Neural cell (in vitro differentiated cells): ENCODE data around the gene APOL4. TPM values are rescaled to one million over a fixed set of nuclear protein-coding genes. Genes with fewer than 3 reads are reported as not detected.

Experiments
- H2AFZ ChIP-seq: fragments of 200-600, 300-800 bp; sonication (generic), shearing (Covaris generic); 2 replicates; pipeline ENCODE4 v1.6.0; 2014; ENCODE audit warnings: low read depth, mild to moderate bottlenecking, antibody characterized with exemption, low read length, moderate library complexity
- H3F3A ChIP-seq: fragments of 200-600 bp; shearing (Covaris generic); 2 replicates; pipeline ENCODE4 v1.6.1; 2016; ENCODE audit warnings: mild to moderate bottlenecking, moderate library complexity, mixed read lengths, antibody characterized with exemption, low read length; ENCODE audit not compliant: insufficient read depth, poor library complexity, severe bottlenecking
- H3K27ac ChIP-seq: fragments of 200-600, 300-800 bp; sonication (generic), shearing (Covaris generic); 2 replicates; pipeline ENCODE4 v1.5.1; 2014; ENCODE audit warnings: mild to moderate bottlenecking, low read length, moderate library complexity
- H3K27me3 ChIP-seq: fragments of 300-800, 200-600 bp; sonication (generic), shearing (Covaris generic); 2 replicates; pipeline ENCODE4 v1.6.0; 2014; ENCODE audit warnings: mild to moderate bottlenecking, low read depth, low read length, moderate library complexity; ENCODE audit not compliant: insufficient read depth
- H3K36me3 ChIP-seq: fragments of 300-800, 200-600 bp; sonication (generic), shearing (Covaris generic); 2 replicates; pipeline ENCODE4 v1.5.1; 2014; ENCODE audit warnings: mild to moderate bottlenecking, antibody characterized with exemption, low read length, moderate library complexity; ENCODE audit not compliant: insufficient read depth
- H3K4me2 ChIP-seq: fragments of 300-800, 200-600 bp; sonication (generic), shearing (Covaris generic); 2 replicates; pipeline ENCODE4 v1.6.0; 2014; ENCODE audit warnings: mild to moderate bottlenecking, low read length
- H3K4me3 ChIP-seq: fragments of 300-800, 200-600 bp; sonication (generic), shearing (Covaris generic); 2 replicates; pipeline ENCODE4 v1.5.1; 2014; ENCODE audit warnings: mild to moderate bottlenecking, low read length, moderate library complexity
- H3K79me2 ChIP-seq: fragments of 200-600 bp; shearing (Covaris generic); replicated peaks from 2 replicates; pipeline ENCODE4 v1.6.0; 2014; ENCODE audit warnings: mild to moderate bottlenecking, low read length, moderate library complexity; ENCODE audit not compliant: insufficient read depth
- H3K9ac ChIP-seq: fragments of 300-800, 200-600 bp; sonication (generic), shearing (Covaris generic); 2 replicates; pipeline ENCODE4 v1.6.1; 2016; ENCODE audit warnings: mild to moderate bottlenecking, low read length, mixed read lengths
- H3K9me2 ChIP-seq: fragments of 200-600 bp; shearing (Covaris generic); 2 replicates; pipeline ENCODE4 v1.6.1; 2016; ENCODE audit warnings: mild to moderate bottlenecking, low read length, mixed read lengths; ENCODE audit not compliant: insufficient read depth
- H3K9me3 ChIP-seq: fragments of 200-600, 300-800 bp; sonication (generic), shearing (Covaris generic); 2 replicates; pipeline ENCODE4 v1.6.1; 2016; ENCODE audit warnings: mild to moderate bottlenecking, mixed run types, low read length, moderate library complexity, mixed read lengths
- H4K20me1 ChIP-seq: fragments of 200-600 bp; shearing (Covaris generic); 2 replicates; pipeline ENCODE4 v1.6.1; 2016; ENCODE audit warnings: mild to moderate bottlenecking, mixed run types; ENCODE audit not compliant: insufficient read depth
- EP300 ChIP-seq: fragments of 450-650 bp; conservative IDR thresholded peaks from 2 replicates; pipeline ENCODE4 v1.6.1; 2014; ENCODE audit warnings: antibody characterized with exemption, mild to moderate bottlenecking, moderate library complexity; ENCODE audit not compliant: poor library complexity, severe bottlenecking
- EZH2 ChIP-seq: fragments of 200-600, 300-800 bp; shearing (Covaris generic), sonication (generic); IDR thresholded peaks from 2 replicates; pipeline ENCODE4 v1.6.1; 2014; ENCODE audit warnings: antibody characterized with exemption, low read length, borderline replicate concordance, mild to moderate bottlenecking; ENCODE audit not compliant: insufficient read depth, poor library complexity, severe bottlenecking
- MXI1 ChIP-seq: fragments of 450-650 bp; conservative IDR thresholded peaks from 2 replicates; pipeline ENCODE4 v1.6.1; 2014; ENCODE audit warnings: antibody characterized with exemption, mild to moderate bottlenecking; ENCODE audit not compliant: poor library complexity, severe bottlenecking
- POLR2AphosphoS5 ChIP-seq: IDR thresholded peaks from 2 replicates; pipeline ENCODE4 v1.6.1; 2012
- RAD21 ChIP-seq: fragments of 450-650 bp; conservative IDR thresholded peaks from 2 replicates; pipeline ENCODE4 v1.6.1; 2014; ENCODE audit warnings: antibody characterized with exemption, mild to moderate bottlenecking, moderate library complexity
- SMC3 ChIP-seq: fragments of 450-650 bp; conservative IDR thresholded peaks from 2 replicates; pipeline ENCODE4 v1.6.1; 2014; ENCODE audit warnings: antibody characterized with exemption, mild to moderate bottlenecking, moderate library complexity; ENCODE audit not compliant: poor library complexity
- TAF1 ChIP-seq: IDR thresholded peaks from 2 replicates; pipeline ENCODE4 v1.6.1; 2012; ENCODE audit warnings: low read depth
- polyA plus RNA-seq: library from polyadenylated mRNA; depleted of rRNA; stranded (reverse); fragments of >200 nt; gene quantifications from 2 replicates; pipeline ENCODE4 v1.2.3, GENCODE V29; 2014
- TF ChIP-seq, protein P1 (sequence below): fragments of 450-650 bp; IDR thresholded peaks from 2 replicates; pipeline ENCODE4 v1.5.1; 2014; ENCODE audit warnings: antibody characterized with exemption, mild to moderate bottlenecking, moderate library complexity; ENCODE audit not compliant: poor library complexity, severe bottlenecking
- TF ChIP-seq, protein P2 (sequence below): IDR thresholded peaks from 2 replicates; pipeline ENCODE4 v1.6.1; 2012; ENCODE audit warnings: borderline replicate concordance

Gene APOL4
- polyA plus RNA-seq, 1 donor from 2014 or later = not detected

DNA sequence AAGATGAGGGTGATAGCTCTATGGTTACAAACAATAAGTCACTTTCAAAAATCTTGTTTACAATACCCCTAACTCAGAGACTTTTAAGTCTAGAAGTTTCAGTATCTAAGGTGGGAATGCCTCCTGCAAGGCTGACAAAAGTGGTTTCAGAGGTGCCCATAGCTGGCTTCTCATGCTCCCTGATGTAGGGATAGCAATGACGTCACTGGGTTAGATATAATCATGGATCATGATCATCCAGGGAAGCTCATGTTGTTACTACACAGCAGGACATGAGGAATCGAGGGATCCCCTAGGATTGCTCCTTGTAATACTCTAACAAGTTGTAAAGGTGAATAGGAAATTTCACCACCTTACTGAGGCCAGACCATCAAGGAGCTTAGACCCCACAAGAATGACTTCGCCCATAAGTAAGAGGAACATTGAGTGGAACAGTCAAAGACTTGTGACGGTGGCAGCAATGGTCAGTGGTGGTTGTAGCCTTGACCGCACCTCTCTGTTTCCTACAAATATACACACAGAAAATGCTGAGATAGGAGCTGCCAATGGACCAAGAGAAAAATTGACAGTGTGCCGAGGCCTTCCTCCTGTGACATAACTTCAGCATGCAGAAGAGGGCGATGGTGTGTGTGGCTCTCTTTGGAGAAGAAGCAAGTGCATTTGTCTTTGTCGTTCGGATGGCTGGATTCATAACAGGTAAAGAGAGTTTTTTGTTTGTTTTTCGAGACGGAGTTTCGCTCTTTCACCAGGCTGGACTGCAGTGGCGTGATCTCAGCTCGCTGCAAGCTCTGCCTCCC is 15.6 kb downstream of the APOL4 start:
- no peaks in the 10 kb centered on the region for H3K36me3 ChIP-seq
- no peaks in the 10 kb centered on the region for H4K20me1 ChIP-seq
- no peak overlapping the region for H3K4me3 ChIP-seq
- no peaks in the 10 kb centered on the region for H3K9me2 ChIP-seq
- no peaks in the 10 kb centered on the region for H3K79me2 ChIP-seq
- H3K9me3 ChIP-seq = no peaks in the 10 kb centered on the region
- H3K4me2 ChIP-seq = no peak overlapping the region
- no peaks in the 10 kb centered on the region for H3F3A ChIP-seq
- no peak overlapping the region for H2AFZ ChIP-seq
- no peak for TF ChIP-seq TAF1
- TF ChIP-seq EZH2 = no peak
- no peak for TF ChIP-seq RAD21
- TF ChIP-seq, protein P1, sequence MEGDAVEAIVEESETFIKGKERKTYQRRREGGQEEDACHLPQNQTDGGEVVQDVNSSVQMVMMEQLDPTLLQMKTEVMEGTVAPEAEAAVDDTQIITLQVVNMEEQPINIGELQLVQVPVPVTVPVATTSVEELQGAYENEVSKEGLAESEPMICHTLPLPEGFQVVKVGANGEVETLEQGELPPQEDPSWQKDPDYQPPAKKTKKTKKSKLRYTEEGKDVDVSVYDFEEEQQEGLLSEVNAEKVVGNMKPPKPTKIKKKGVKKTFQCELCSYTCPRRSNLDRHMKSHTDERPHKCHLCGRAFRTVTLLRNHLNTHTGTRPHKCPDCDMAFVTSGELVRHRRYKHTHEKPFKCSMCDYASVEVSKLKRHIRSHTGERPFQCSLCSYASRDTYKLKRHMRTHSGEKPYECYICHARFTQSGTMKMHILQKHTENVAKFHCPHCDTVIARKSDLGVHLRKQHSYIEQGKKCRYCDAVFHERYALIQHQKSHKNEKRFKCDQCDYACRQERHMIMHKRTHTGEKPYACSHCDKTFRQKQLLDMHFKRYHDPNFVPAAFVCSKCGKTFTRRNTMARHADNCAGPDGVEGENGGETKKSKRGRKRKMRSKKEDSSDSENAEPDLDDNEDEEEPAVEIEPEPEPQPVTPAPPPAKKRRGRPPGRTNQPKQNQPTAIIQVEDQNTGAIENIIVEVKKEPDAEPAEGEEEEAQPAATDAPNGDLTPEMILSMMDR = no peak
- no peak for TF ChIP-seq EP300
- no peak for TF ChIP-seq MXI1
- no peak for TF ChIP-seq SMC3
- TF ChIP-seq POLR2AphosphoS5 = no peak
- TF ChIP-seq, protein P2, sequence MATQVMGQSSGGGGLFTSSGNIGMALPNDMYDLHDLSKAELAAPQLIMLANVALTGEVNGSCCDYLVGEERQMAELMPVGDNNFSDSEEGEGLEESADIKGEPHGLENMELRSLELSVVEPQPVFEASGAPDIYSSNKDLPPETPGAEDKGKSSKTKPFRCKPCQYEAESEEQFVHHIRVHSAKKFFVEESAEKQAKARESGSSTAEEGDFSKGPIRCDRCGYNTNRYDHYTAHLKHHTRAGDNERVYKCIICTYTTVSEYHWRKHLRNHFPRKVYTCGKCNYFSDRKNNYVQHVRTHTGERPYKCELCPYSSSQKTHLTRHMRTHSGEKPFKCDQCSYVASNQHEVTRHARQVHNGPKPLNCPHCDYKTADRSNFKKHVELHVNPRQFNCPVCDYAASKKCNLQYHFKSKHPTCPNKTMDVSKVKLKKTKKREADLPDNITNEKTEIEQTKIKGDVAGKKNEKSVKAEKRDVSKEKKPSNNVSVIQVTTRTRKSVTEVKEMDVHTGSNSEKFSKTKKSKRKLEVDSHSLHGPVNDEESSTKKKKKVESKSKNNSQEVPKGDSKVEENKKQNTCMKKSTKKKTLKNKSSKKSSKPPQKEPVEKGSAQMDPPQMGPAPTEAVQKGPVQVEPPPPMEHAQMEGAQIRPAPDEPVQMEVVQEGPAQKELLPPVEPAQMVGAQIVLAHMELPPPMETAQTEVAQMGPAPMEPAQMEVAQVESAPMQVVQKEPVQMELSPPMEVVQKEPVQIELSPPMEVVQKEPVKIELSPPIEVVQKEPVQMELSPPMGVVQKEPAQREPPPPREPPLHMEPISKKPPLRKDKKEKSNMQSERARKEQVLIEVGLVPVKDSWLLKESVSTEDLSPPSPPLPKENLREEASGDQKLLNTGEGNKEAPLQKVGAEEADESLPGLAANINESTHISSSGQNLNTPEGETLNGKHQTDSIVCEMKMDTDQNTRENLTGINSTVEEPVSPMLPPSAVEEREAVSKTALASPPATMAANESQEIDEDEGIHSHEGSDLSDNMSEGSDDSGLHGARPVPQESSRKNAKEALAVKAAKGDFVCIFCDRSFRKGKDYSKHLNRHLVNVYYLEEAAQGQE = no peak
- H3K27ac ChIP-seq = no peak overlapping the region
- no peaks in the 10 kb centered on the region for H3K27me3 ChIP-seq
- H3K9ac ChIP-seq = no peak overlapping the region

DNA sequence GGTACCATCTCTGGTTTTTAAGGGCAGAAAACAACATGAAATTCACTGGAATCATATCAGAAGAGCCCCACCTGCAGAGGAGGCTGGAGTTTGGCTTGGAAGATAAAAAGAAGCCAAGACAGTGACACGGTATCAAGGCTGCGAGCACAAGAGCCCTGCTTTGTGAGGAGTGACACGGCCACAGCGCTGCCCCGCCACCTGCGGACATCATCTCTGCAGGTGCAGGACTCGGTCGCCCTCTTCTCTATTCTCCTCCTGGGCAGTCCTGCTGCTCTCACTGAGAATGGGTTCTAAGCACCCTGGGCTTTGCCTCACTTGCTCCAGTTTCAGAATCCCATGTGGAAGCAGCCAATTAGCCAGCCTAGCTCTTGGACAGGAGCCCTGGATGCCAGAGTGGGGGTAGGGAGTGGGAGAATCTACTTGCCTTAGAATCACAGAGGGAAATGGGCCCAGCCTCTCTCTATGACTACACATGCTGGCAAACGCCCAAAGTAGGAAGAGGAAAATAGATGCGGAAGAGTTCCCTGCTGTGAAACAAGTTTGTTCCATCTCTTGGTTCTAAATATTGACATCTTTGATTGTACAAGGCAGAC is 17.1 kb downstream of the APOL4 start:
- no peaks in the 10 kb centered on the region for H3K9me2 ChIP-seq
- no peaks in the 10 kb centered on the region for H4K20me1 ChIP-seq
- H3K9me3 ChIP-seq = no peaks in the 10 kb centered on the region
- H3K4me3 ChIP-seq = no peak overlapping the region
- no peaks in the 10 kb centered on the region for H3K79me2 ChIP-seq
- no peak overlapping the region for H3K27ac ChIP-seq
- H3K4me2 ChIP-seq = no peak overlapping the region
- no peak overlapping the region for H3K9ac ChIP-seq
- H3K36me3 ChIP-seq = no peaks in the 10 kb centered on the region
- no peaks in the 10 kb centered on the region for H3F3A ChIP-seq
- TF ChIP-seq SMC3 = no peak
- TF ChIP-seq, protein P1 = no peak
- TF ChIP-seq, protein P2 = no peak
- H3K27me3 ChIP-seq = no peaks in the 10 kb centered on the region
- H2AFZ ChIP-seq = no peak overlapping the region
